Naive thymus-derived CD8-positive, alpha-beta T cell (primary cell): ENCODE measurements around the gene SLC5A5. TPM values are rescaled to one million over a fixed set of nuclear protein-coding genes. Genes with fewer than 3 reads are reported as not detected.

Source experiments
- ATAC-seq, 2 donors: fragments of 150-1000 bp; cut with Tn5 transposase in 1 of 2; sonication (Bioruptor Pico), chemical (Tn5 transposase) in 1 of 2; 1 replicate in 1 of 2; 2 replicates in 1 of 2; pipeline ENCODE4 v1.10.0; 2021; ENCODE audit warnings: mild to moderate bottlenecking in 2 of 2, moderate library complexity in 2 of 2
- POLR2A ChIA-PET: fragments of 350-600 bp; sonication (Branson Sonifier 250); formaldehyde crosslinking; loops from one replicate; lab custom pipeline; 2021; ENCODE audit warnings: antibody characterized with exemption; lab: Charles Lee
- DNase-seq, 10 donors: peaks; one replicate each; pipeline versions ENCODE4 v3.0.0 to v3.0.0-alpha.2; 2020 to 2022
- H3K27ac Mint-ChIP-seq, 10 donors: one replicate each; pipeline ENCODE4 v1.8.0; 2020 to 2022; ENCODE audit warnings: mild to moderate bottlenecking in 10 of 10, mixed read lengths in 10 of 10, moderate library complexity in 4 of 10, inconsistent platforms in 1 of 10
- H3K27me3 Mint-ChIP-seq, 5 donors: one replicate each; pipeline ENCODE4 v1.8.0; 2021 to 2022; ENCODE audit warnings: mixed read lengths in 5 of 5
- H3K36me3 Mint-ChIP-seq, 3 donors: one replicate each; pipeline ENCODE4 v1.8.0; 2020 to 2022; ENCODE audit warnings: mixed read lengths in 3 of 3, mild to moderate bottlenecking in 2 of 3, inconsistent platforms in 1 of 3
- H3K4me1 Mint-ChIP-seq, 4 donors: one replicate each; pipeline ENCODE4 v1.8.0; 2021 to 2022; ENCODE audit warnings: mixed read lengths in 4 of 4
- H3K4me3 Mint-ChIP-seq, 10 donors: one replicate each; pipeline ENCODE4 v1.8.0; 2020 to 2022; ENCODE audit warnings: mild to moderate bottlenecking in 10 of 10, mixed read lengths in 10 of 10, moderate library complexity in 6 of 10, inconsistent platforms in 1 of 10
- H3K9me3 Mint-ChIP-seq, 9 donors: one replicate each; pipeline ENCODE4 v1.8.0; 2020 to 2022; ENCODE audit warnings: mixed read lengths in 9 of 9, mild to moderate bottlenecking in 3 of 9, inconsistent platforms in 1 of 9, moderate library complexity in 1 of 9
- polyA plus RNA-seq, 3 donors: library from polyadenylated mRNA; unstranded; fragments of 300-500 nt; fragmentation: Illumina TruSeq; gene quantifications; one replicate each; pipeline ENCODE4 v1.2.3, GENCODE V29; 2021
- total RNA-seq, 8 experiments: library from RNA in 2 of 8; stranded (reverse) in 2 of 8; gene quantifications; one replicate each; pipeline ENCODE4 v1.2.3 and lab custom pipeline; 2021 to 2026

The SLC5A5 gene
- total and polyA plus RNA-seq, 5 experiments from 2014 or later = 0.39 to 2.6 (median 2.2) TPM

- POLR2A ChIA-PET = interaction anchor here (0.6 to 3.9 kb wide), 8 partner anchors 11 to 159 kb away, joined by 3 to 33 read pairs (median 6); partner anchors contain the start of genes ARRDC2, B3GNT3, CCDC124 and RPL18A
- Mint-ChIP-seq H3K27ac (peak overlapping the region; percentile 92 to 99 (median 97)), H3K4me3 (peak overlapping the region; percentile 78 to 98 (median 94)), H3K27me3 (no peaks in the 10 kb centered on the region), H3K36me3 (peaks cover 0 to 10% (median 0%) of the 10 kb centered on the region in 3 donors), H3K4me1 (peaks cover 26 to 71% (median 68%) of the 10 kb centered on the region in 4 donors), H3K9me3 (peaks cover 0 to 2% (median 0%) of the 10 kb centered on the region in 9 donors)
- DNase-seq (no peak), ATAC-seq (no peak)
Observed at GRCh38 chr19:17848595-17849292, 23.0 kb upstream of the SLC5A5 start.

- Mint-ChIP-seq H3K4me3 (no peak overlapping the region), H3K4me1 (peaks cover 21 to 36% (median 34%) of the 10 kb centered on the region in 4 donors), H3K36me3 (no peaks in the 10 kb centered on the region), H3K27ac (no peak overlapping the region), H3K9me3 (peaks cover 0 to 2% (median 0%) of the 10 kb centered on the region in 9 donors), H3K27me3 (peaks cover 0 to 1% (median 0%) of the 10 kb centered on the region in 5 donors)
- ATAC-seq (no peak), DNase-seq (no peak)
- POLR2A ChIA-PET = interaction anchor here (0.7 to 1.2 kb wide), 4 partner anchors 59 to 298 kb away, joined by 3 to 6 read pairs (median 4); partner anchors contain the start of genes B3GNT3 and CCDC124
Observed at GRCh38 chr19:17854061-17854460, 17.7 kb upstream of the SLC5A5 start.

- Mint-ChIP-seq H3K36me3 (peaks cover 0 to 5% (median 4%) of the 10 kb centered on the region in 3 donors), H3K4me1 (peaks cover 19 to 35% (median 33%) of the 10 kb centered on the region in 4 donors), H3K9me3 (peaks cover 0 to 2% (median 0%) of the 10 kb centered on the region in 9 donors), H3K27ac (peak overlapping the region in 7 of 10 donors; percentile 5 to 79 (median 59)), H3K27me3 (peaks cover 0 to 1% (median 0%) of the 10 kb centered on the region in 5 donors), H3K4me3 (no peak overlapping the region)
- DNase-seq (peak; percentile 69 to 93 (median 86)), ATAC-seq (peak in 1 of 2 donors; percentile 15)
- POLR2A ChIA-PET = interaction anchor here (0.6 to 7.7 kb wide), 7 partner anchors 9 to 104 kb away, joined by 3 to 292 read pairs (median 4); partner anchors contain the start of genes CCDC124 and FCHO1
Observed at GRCh38 chr19:17855280-17856152, 16.2 kb upstream of the SLC5A5 start.

GRCh38 chr19:17859533-17860330 is 12.0 kb upstream of the SLC5A5 start, which contains the start of gene RPL18A:
Gene RPL18A, plus strand, starts transcription at chr19:17859910. Its CDS starts 47 bp downstream, at chr19:17859957.
- Mint-ChIP-seq H3K4me3 (peak within 1 kb of the TSS; percentile 91 to 100 (median 99)), H3K9me3 (no peaks in the 10 kb centered on the region), H3K27me3 (peaks cover 0 to 1% (median 0%) of the 10 kb centered on the region in 5 donors), H3K4me1 (peaks cover 19 to 42% (median 39%) of the 10 kb centered on the region in 4 donors), H3K36me3 (peaks cover 5 to 41% (median 6%) of the 10 kb centered on the region in 3 donors), H3K27ac (peak within 1 kb of the TSS; percentile 95 to 100 (median 98))
- POLR2A ChIA-PET = interaction anchor here (0.5 to 7.7 kb wide), 40 partner anchors 9 to 1489 kb away, joined by 3 to 292 read pairs (median 3); partner anchors contain the start of genes ABHD8, ARRDC2, CCDC124 and FCHO1
- peak; percentile 94 to 95 for ATAC-seq
- DNase-seq = peak; percentile 91 to 99 (median 98)

GRCh38 chr19:17860331-17860992 is 11.3 kb upstream of the SLC5A5 start:
- peak overlapping the region; percentile 95 to 100 (median 98) for H3K27ac Mint-ChIP-seq
- peaks cover 5 to 45% (median 6%) of the 10 kb centered on the region in 3 donors for H3K36me3 Mint-ChIP-seq
- peak overlapping the region; percentile 91 to 100 (median 99) for H3K4me3 Mint-ChIP-seq
- ATAC-seq (no peak), DNase-seq (no peak)
- peaks cover 0 to 1% (median 0%) of the 10 kb centered on the region in 5 donors for H3K27me3 Mint-ChIP-seq
- peaks cover 18 to 38% (median 35%) of the 10 kb centered on the region in 4 donors for H3K4me1 Mint-ChIP-seq
- H3K9me3 Mint-ChIP-seq = no peaks in the 10 kb centered on the region
- POLR2A ChIA-PET = interaction anchor here (0.5 to 7.7 kb wide), 21 partner anchors 10 to 639 kb away, joined by 3 to 292 read pairs (median 4); partner anchors contain the start of genes ARRDC2, CCDC124, JAK3 and JUND

GRCh38 chr19:17860993-17861360 is 10.8 kb upstream of the SLC5A5 start:
- ATAC-seq = no peak
- H3K9me3 Mint-ChIP-seq = no peaks in the 10 kb centered on the region
- DNase-seq = no peak
- no peaks in the 10 kb centered on the region for H3K27me3 Mint-ChIP-seq
- POLR2A ChIA-PET = interaction anchor here (0.5 to 7.7 kb wide), 12 partner anchors 10 to 639 kb away, joined by 3 to 292 read pairs (median 6); partner anchors contain the start of genes ARRDC2, CCDC124, JAK3 and PGLS
- H3K4me1 Mint-ChIP-seq = peaks cover 17 to 35% (median 32%) of the 10 kb centered on the region in 4 donors
- peak overlapping the region; percentile 91 to 100 (median 99) for H3K4me3 Mint-ChIP-seq
- H3K27ac Mint-ChIP-seq = peak overlapping the region; percentile 75 to 100 (median 96)
- peaks cover 5 to 45% (median 6%) of the 10 kb centered on the region in 3 donors for H3K36me3 Mint-ChIP-seq

- H3K4me3 Mint-ChIP-seq = peak overlapping the region; percentile 91 to 100 (median 99)
- H3K9me3 Mint-ChIP-seq = no peaks in the 10 kb centered on the region
- H3K36me3 Mint-ChIP-seq = peaks cover 5 to 45% (median 6%) of the 10 kb centered on the region in 3 donors
- DNase-seq (no peak), ATAC-seq (no peak)
- peak overlapping the region; percentile 75 to 100 (median 96) for H3K27ac Mint-ChIP-seq
- POLR2A ChIA-PET = interaction anchor here (0.5 to 7.7 kb wide), 6 partner anchors 10 to 452 kb away, joined by 3 to 292 read pairs (median 14); partner anchors contain the start of genes ARRDC2, CCDC124, JAK3 and SLC5A5
- H3K27me3 Mint-ChIP-seq = no peaks in the 10 kb centered on the region
- peaks cover 21 to 35% (median 32%) of the 10 kb centered on the region in 4 donors for H3K4me1 Mint-ChIP-seq
Observed at GRCh38 chr19:17861542-17862402, 10.0 kb upstream of the SLC5A5 start.

- Mint-ChIP-seq H3K36me3 (peaks cover 5 to 45% (median 6%) of the 10 kb centered on the region in 3 donors), H3K4me1 (peaks cover 21 to 35% (median 32%) of the 10 kb centered on the region in 4 donors), H3K9me3 (no peaks in the 10 kb centered on the region), H3K4me3 (peak overlapping the region in 7 of 10 donors; percentile 24 to 96 (median 69)), H3K27ac (peak overlapping the region in 6 of 10 donors; percentile 57 to 81 (median 72)), H3K27me3 (no peaks in the 10 kb centered on the region)
- ATAC-seq = no peak
- DNase-seq = no peak
- POLR2A ChIA-PET = interaction anchor here (1.1 to 4.0 kb wide), 3 partner anchors 9 to 137 kb away, joined by 3 to 12 read pairs (median 8); partner anchors contain the start of genes CCDC124 and SLC5A5
Observed at GRCh38 chr19:17862711-17863519, 8.8 kb upstream of the SLC5A5 start.

GRCh38 chr19:17863520-17864182 is 8.1 kb upstream of the SLC5A5 start:
- H3K27ac Mint-ChIP-seq = peak overlapping the region in 6 of 10 donors; percentile 15 to 70 (median 50)
- peaks cover 21 to 35% (median 32%) of the 10 kb centered on the region in 4 donors for H3K4me1 Mint-ChIP-seq
- no peaks in the 10 kb centered on the region for H3K27me3 Mint-ChIP-seq
- POLR2A ChIA-PET = interaction anchor here (1.1 to 4.0 kb wide), 3 partner anchors 8 to 137 kb away, joined by 3 to 12 read pairs (median 8); partner anchors contain the start of genes CCDC124 and SLC5A5
- H3K9me3 Mint-ChIP-seq = no peaks in the 10 kb centered on the region
- no peak for DNase-seq
- peaks cover 5 to 45% (median 6%) of the 10 kb centered on the region in 3 donors for H3K36me3 Mint-ChIP-seq
- peak overlapping the region in 4 of 10 donors; percentile 2 to 75 (median 20) for H3K4me3 Mint-ChIP-seq
- no peak for ATAC-seq
